ENCODE measurements around the gene EPN2. TPM values are rescaled to one million over a fixed set of nuclear protein-coding genes. Genes with fewer than 3 reads are reported as not detected.

The EPN2 gene
- polyA plus RNA-seq, 3 donors, result 0.93 TPM; not detected in 2

- no peaks in the 10 kb centered on the region for H3K4me1 Mint-ChIP-seq
These were observed 92.0 kb downstream of the EPN2 start for GRCh38 chr17:19329136-19329535.

GRCh38 chr17:19329839-19330238 lies 92.7 kb downstream of the EPN2 start:
- H3K27me3 Mint-ChIP-seq (ENCODE audit: low read depth in 3 of 3), result peaks cover 34 to 65% (median 46%) of the 10 kb centered on the region in 3 donors
- DNase-seq, result no peak
- no peak overlapping the region for H3K4me3 ChIP-seq (replicated peaks in 1 of 3; ENCODE audit: low read depth in 2 of 3, low read length in 3 of 3)
- no peaks in the 10 kb centered on the region for H4K20me1 ChIP-seq (ENCODE audit: insufficient read depth, low read length)
- H3K4me3 Mint-ChIP-seq, result peak overlapping the region in 1 of 2 donors; percentile 43
- H3K4me2 ChIP-seq (replicated peaks; ENCODE audit: extremely low read depth, low read length, poor library complexity, severe bottlenecking), result no peak overlapping the region
- no peaks in the 10 kb centered on the region for H3K79me2 ChIP-seq (ENCODE audit: insufficient read depth, low read length)
- no peaks in the 10 kb centered on the region for H3K4me1 Mint-ChIP-seq
- H3K4me1 ChIP-seq (ENCODE audit: control insufficient read depth in 1 of 2, insufficient read depth in 2 of 2, low read length in 2 of 2), result no peaks in the 10 kb centered on the region
- H3K9me3 Mint-ChIP-seq, result peaks cover 3 to 22% (median 16%) of the 10 kb centered on the region in 7 donors
- H3K27me3 ChIP-seq (ENCODE audit: control insufficient read depth in 2 of 2, insufficient read depth in 2 of 2, low read length in 2 of 2), result peaks cover 3 to 47% of the 10 kb centered on the region in 2 donors
- H3K9me3 ChIP-seq (replicated peaks in 1 of 2; ENCODE audit: control insufficient read depth in 1 of 2, insufficient read depth in 1 of 2, low read length in 2 of 2), result peaks cover 4 to 13% of the 10 kb centered on the region in 2 donors
- no peak for TF ChIP-seq CTCF (IDR thresholded peaks at IDR 0.05)
- no peak overlapping the region for H3K27ac ChIP-seq (ENCODE audit: low read depth in 1 of 2, low read length in 2 of 2)
- WGBS (ENCODE audit: insufficient coverage), result 100% methylated on average over 1 of the region's 2 CpGs
- H3K9ac ChIP-seq (ENCODE audit: insufficient read depth, low read length, poor library complexity, severe bottlenecking), result no peak overlapping the region
- intact Hi-C loops (cut with micrococcal nuclease), result no loop called here
- H3K36me3 Mint-ChIP-seq, result peaks cover 0 to 2% of the 10 kb centered on the region in 2 donors
- H3K27ac Mint-ChIP-seq, result peak overlapping the region in 1 of 7 donors; percentile 54
- no peaks in the 10 kb centered on the region for H3K36me3 ChIP-seq (replicated peaks in 1 of 2; ENCODE audit: control insufficient read depth in 1 of 2, insufficient read depth in 2 of 2, low read length in 2 of 2)
- H2AFZ ChIP-seq (ENCODE audit: insufficient read depth, low read depth, low read length, poor library complexity, severe bottlenecking), result no peak overlapping the region

More at GRCh38 chr17:19329136-19329535, 92.0 kb downstream of the EPN2 start:
- DNase-seq, result no peak
- Histone ChIP-seq H4K20me1 (ENCODE audit: insufficient read depth, low read length) (no peaks in the 10 kb centered on the region), H3K4me1 (ENCODE audit: control insufficient read depth in 1 of 2, insufficient read depth in 2 of 2, low read length in 2 of 2) (no peaks in the 10 kb centered on the region), H3K79me2 (ENCODE audit: insufficient read depth, low read length) (no peaks in the 10 kb centered on the region), H3K9me3 (replicated peaks in 1 of 2; ENCODE audit: control insufficient read depth in 1 of 2, insufficient read depth in 1 of 2, low read length in 2 of 2) (peaks cover 4 to 13% of the 10 kb centered on the region in 2 donors), H3K36me3 (replicated peaks in 1 of 2; ENCODE audit: control insufficient read depth in 1 of 2, insufficient read depth in 2 of 2, low read length in 2 of 2) (no peaks in the 10 kb centered on the region), H3K27ac (ENCODE audit: low read depth in 1 of 2, low read length in 2 of 2) (no peak overlapping the region), H3K4me2 (replicated peaks; ENCODE audit: extremely low read depth, low read length, poor library complexity, severe bottlenecking) (no peak overlapping the region), H3K27me3 (ENCODE audit: control insufficient read depth in 2 of 2, insufficient read depth in 2 of 2, low read length in 2 of 2) (peaks cover 3 to 52% of the 10 kb centered on the region in 2 donors), H3K9ac (ENCODE audit: insufficient read depth, low read length, poor library complexity, severe bottlenecking) (no peak overlapping the region), H2AFZ (ENCODE audit: insufficient read depth, low read depth, low read length, poor library complexity, severe bottlenecking) (no peak overlapping the region), H3K4me3 (replicated peaks in 1 of 3; ENCODE audit: low read depth in 2 of 3, low read length in 3 of 3) (no peak overlapping the region)
- H3K4me3 Mint-ChIP-seq, result peak overlapping the region in 1 of 2 donors; percentile 46
- no peak overlapping the region for H3K27ac Mint-ChIP-seq
- peaks cover 3 to 26% (median 17%) of the 10 kb centered on the region in 7 donors for H3K9me3 Mint-ChIP-seq
- H3K36me3 Mint-ChIP-seq, result peaks cover 0 to 2% of the 10 kb centered on the region in 2 donors
- TF ChIP-seq CTCF (IDR thresholded peaks at IDR 0.05), result no peak
- intact Hi-C loops (cut with micrococcal nuclease), result no loop called here
- peaks cover 34 to 68% (median 53%) of the 10 kb centered on the region in 3 donors for H3K27me3 Mint-ChIP-seq (ENCODE audit: low read depth in 3 of 3)
- 94% methylated on average over 2 of the region's 2 CpGs for WGBS (ENCODE audit: insufficient coverage)

Data from CD14-positive monocyte (primary cell).